ENCODE measurements around the gene EIF4E.
"Not testable (repeated sequence)": the region's sequence is repeated elsewhere in the genome, so short reads cannot be mapped to it uniquely, and the experiment has no call there.

The EIF4E gene

GRCh38 chr4:98955229-98955628 is 26.3 kb upstream of the EIF4E start:
- Histone ChIP-seq H3K9me3 (replicated peaks; ENCODE audit: low read length) (no peaks in the 10 kb centered on the region), H3K9ac (ENCODE audit: low read depth, low read length) (no peak overlapping the region), H3K27me3 (ENCODE audit: control insufficient read depth, insufficient read depth, low read length) (no peaks in the 10 kb centered on the region), H3K4me2 (ENCODE audit: low read length) (no peak overlapping the region), H3K4me1 (ENCODE audit: control insufficient read depth, insufficient read depth, low read length) (no peaks in the 10 kb centered on the region), H3K36me3 (ENCODE audit: insufficient read depth, low read length) (no peaks in the 10 kb centered on the region), H3K4me3 (ENCODE audit: low read length) (no peak overlapping the region)

- no peaks in the 10 kb centered on the region for H3K36me3 ChIP-seq (ENCODE audit: insufficient read depth, low read length)
- H3K9ac ChIP-seq (ENCODE audit: low read depth, low read length), result no peak overlapping the region
- no peaks in the 10 kb centered on the region for H3K27me3 ChIP-seq (ENCODE audit: control insufficient read depth, insufficient read depth, low read length)
- H3K9me3 ChIP-seq (replicated peaks; ENCODE audit: low read length), result no peaks in the 10 kb centered on the region
- no peak overlapping the region for H3K4me3 ChIP-seq (ENCODE audit: low read length)
- no peaks in the 10 kb centered on the region for H3K4me1 ChIP-seq (ENCODE audit: control insufficient read depth, insufficient read depth, low read length)
- H3K4me2 ChIP-seq (ENCODE audit: low read length), result no peak overlapping the region
Observed at GRCh38 chr4:98951710-98952109, 22.8 kb upstream of the EIF4E start.

- no peaks in the 10 kb centered on the region for H3K9me3 ChIP-seq (replicated peaks; ENCODE audit: low read length)
- H3K9ac ChIP-seq (ENCODE audit: low read depth, low read length), result no peak overlapping the region
- H3K4me1 ChIP-seq (ENCODE audit: control insufficient read depth, insufficient read depth, low read length), result no peaks in the 10 kb centered on the region
- H3K4me2 ChIP-seq (ENCODE audit: low read length), result no peak overlapping the region
- no peaks in the 10 kb centered on the region for H3K36me3 ChIP-seq (ENCODE audit: insufficient read depth, low read length)
- no peaks in the 10 kb centered on the region for H3K27me3 ChIP-seq (ENCODE audit: control insufficient read depth, insufficient read depth, low read length)
- H3K4me3 ChIP-seq (ENCODE audit: low read length), result no peak overlapping the region
Observed at GRCh38 chr4:98950925-98951324, 22.0 kb upstream of the EIF4E start.

- Histone ChIP-seq H3K4me1 (ENCODE audit: control insufficient read depth, insufficient read depth, low read length) (no peaks in the 10 kb centered on the region), H3K4me2 (ENCODE audit: low read length) (no peak overlapping the region), H3K9ac (ENCODE audit: low read depth, low read length) (no peak overlapping the region), H3K9me3 (replicated peaks; ENCODE audit: low read length) (no peaks in the 10 kb centered on the region), H3K36me3 (ENCODE audit: insufficient read depth, low read length) (no peaks in the 10 kb centered on the region), H3K4me3 (ENCODE audit: low read length) (no peak overlapping the region), H3K27me3 (ENCODE audit: control insufficient read depth, insufficient read depth, low read length) (no peaks in the 10 kb centered on the region)
Observed at GRCh38 chr4:98946359-98946758, 17.4 kb upstream of the EIF4E start.

- no peaks in the 10 kb centered on the region for H3K36me3 ChIP-seq (ENCODE audit: insufficient read depth, low read length)
- H3K4me2 ChIP-seq (ENCODE audit: low read length), result no peak overlapping the region
- no peaks in the 10 kb centered on the region for H3K27me3 ChIP-seq (ENCODE audit: control insufficient read depth, insufficient read depth, low read length)
- H3K4me3 ChIP-seq (ENCODE audit: low read length), result no peak overlapping the region
- no peaks in the 10 kb centered on the region for H3K9me3 ChIP-seq (replicated peaks; ENCODE audit: low read length)
- no peak overlapping the region for H3K9ac ChIP-seq (ENCODE audit: low read depth, low read length)
- no peaks in the 10 kb centered on the region for H3K4me1 ChIP-seq (ENCODE audit: control insufficient read depth, insufficient read depth, low read length)
Observed at GRCh38 chr4:98945297-98945850, 16.4 kb upstream of the EIF4E start.

GRCh38 chr4:98939892-98940298 is 11.0 kb upstream of the EIF4E start:
- Histone ChIP-seq H3K36me3 (ENCODE audit: insufficient read depth, low read length) (no peaks in the 10 kb centered on the region), H3K9me3 (replicated peaks; ENCODE audit: low read length) (no peaks in the 10 kb centered on the region), H3K4me1 (ENCODE audit: control insufficient read depth, insufficient read depth, low read length) (peaks cover 10% of the 10 kb centered on the region), H3K27me3 (ENCODE audit: control insufficient read depth, insufficient read depth, low read length) (no peaks in the 10 kb centered on the region), H3K4me3 (ENCODE audit: low read length) (no peak overlapping the region), H3K9ac (ENCODE audit: low read depth, low read length) (no peak overlapping the region), H3K4me2 (ENCODE audit: low read length) (no peak overlapping the region)

GRCh38 chr4:98939438-98939837 is 10.5 kb upstream of the EIF4E start:
- Histone ChIP-seq H3K27me3 (ENCODE audit: control insufficient read depth, insufficient read depth, low read length) (no peaks in the 10 kb centered on the region), H3K4me2 (ENCODE audit: low read length) (no peak overlapping the region), H3K4me3 (ENCODE audit: low read length) (no peak overlapping the region), H3K9ac (ENCODE audit: low read depth, low read length) (no peak overlapping the region), H3K36me3 (ENCODE audit: insufficient read depth, low read length) (no peaks in the 10 kb centered on the region), H3K4me1 (ENCODE audit: control insufficient read depth, insufficient read depth, low read length) (peaks cover 10% of the 10 kb centered on the region), H3K9me3 (replicated peaks; ENCODE audit: low read length) (no peaks in the 10 kb centered on the region)

GRCh38 chr4:98937986-98938720 is 9.2 kb upstream of the EIF4E start:
- no peaks in the 10 kb centered on the region for H3K27me3 ChIP-seq (ENCODE audit: control insufficient read depth, insufficient read depth, low read length)
- H3K9me3 ChIP-seq (replicated peaks; ENCODE audit: low read length), result no peaks in the 10 kb centered on the region
- no peaks in the 10 kb centered on the region for H3K36me3 ChIP-seq (ENCODE audit: insufficient read depth, low read length)
- no peak overlapping the region for H3K4me3 ChIP-seq (ENCODE audit: low read length)
- no peak overlapping the region for H3K4me2 ChIP-seq (ENCODE audit: low read length)
- H3K4me1 ChIP-seq (ENCODE audit: control insufficient read depth, insufficient read depth, low read length), result peaks cover 10% of the 10 kb centered on the region
- no peak overlapping the region for H3K9ac ChIP-seq (ENCODE audit: low read depth, low read length)

GRCh38 chr4:98935633-98936032 is 6.7 kb upstream of the EIF4E start:
- Histone ChIP-seq H3K4me1 (ENCODE audit: control insufficient read depth, insufficient read depth, low read length) (peaks cover 22% of the 10 kb centered on the region), H3K27me3 (ENCODE audit: control insufficient read depth, insufficient read depth, low read length) (no peaks in the 10 kb centered on the region)

GRCh38 chr4:98934851-98935250 is 5.9 kb upstream of the EIF4E start:
- not testable (repeated sequence) for H3K9me3 ChIP-seq (replicated peaks; ENCODE audit: low read length); H3K4me3 ChIP-seq (ENCODE audit: low read length); H3K4me2 ChIP-seq (ENCODE audit: low read length); H3K36me3 ChIP-seq (ENCODE audit: insufficient read depth, low read length); H3K9ac ChIP-seq (ENCODE audit: low read depth, low read length); H3K27me3 ChIP-seq (ENCODE audit: control insufficient read depth, insufficient read depth, low read length)
- H3K4me1 ChIP-seq (ENCODE audit: control insufficient read depth, insufficient read depth, low read length), result peaks cover 29% of the 10 kb centered on the region

More at GRCh38 chr4:98935633-98936032, 6.7 kb upstream of the EIF4E start:
- no peaks in the 10 kb centered on the region for H3K36me3 ChIP-seq (ENCODE audit: insufficient read depth, low read length)
- H3K4me3 ChIP-seq (ENCODE audit: low read length), result no peak overlapping the region
- no peak overlapping the region for H3K4me2 ChIP-seq (ENCODE audit: low read length)
- H3K9me3 ChIP-seq (replicated peaks; ENCODE audit: low read length), result no peaks in the 10 kb centered on the region
- no peak overlapping the region for H3K9ac ChIP-seq (ENCODE audit: low read depth, low read length)

GRCh38 chr4:98932539-98932938 is 3.6 kb upstream of the EIF4E start:
- Histone ChIP-seq H3K27me3 (ENCODE audit: control insufficient read depth, insufficient read depth, low read length) (no peaks in the 10 kb centered on the region), H3K36me3 (ENCODE audit: insufficient read depth, low read length) (no peaks in the 10 kb centered on the region), H3K4me1 (ENCODE audit: control insufficient read depth, insufficient read depth, low read length) (peaks cover 18% of the 10 kb centered on the region), H3K9ac (ENCODE audit: low read depth, low read length) (no peak overlapping the region), H3K4me3 (ENCODE audit: low read length) (no peak overlapping the region), H3K4me2 (ENCODE audit: low read length) (no peak overlapping the region), H3K9me3 (replicated peaks; ENCODE audit: low read length) (no peaks in the 10 kb centered on the region)

- peak overlapping the region; percentile 97 for H3K4me3 ChIP-seq (ENCODE audit: low read length)
- H3K4me1 ChIP-seq (ENCODE audit: control insufficient read depth, insufficient read depth, low read length), result peaks cover 26% of the 10 kb centered on the region
- no peaks in the 10 kb centered on the region for H3K27me3 ChIP-seq (ENCODE audit: control insufficient read depth, insufficient read depth, low read length)
- H3K9ac ChIP-seq (ENCODE audit: low read depth, low read length), result peak overlapping the region; percentile 93
- no peaks in the 10 kb centered on the region for H3K9me3 ChIP-seq (replicated peaks; ENCODE audit: low read length)
- peaks cover 7% of the 10 kb centered on the region for H3K36me3 ChIP-seq (ENCODE audit: insufficient read depth, low read length)
- H3K4me2 ChIP-seq (ENCODE audit: low read length), result peak overlapping the region; percentile 98
Observed at GRCh38 chr4:98930311-98930865, 1.5 kb upstream of the EIF4E start.

All from skeletal muscle satellite cell (primary cell).